ENCODE data around the gene SMAP2.
A peak's percentile ranks its signal among the peaks of the same experiment; 100 is the strongest.
"Not testable (repeated sequence)": the region's sequence is repeated elsewhere in the genome, so short reads cannot be mapped to it uniquely, and the experiment has no call there.

SMAP2 gene

GRCh38 chr1:40372658-40373322 is 737 bp upstream of the SMAP2 start:
- peak; percentile 72 for DNase-seq

GRCh38 chr1:40377512-40377911 is 4.0 kb downstream of the SMAP2 start:
- no peak for DNase-seq

- DNase-seq = no peak
Measured at GRCh38 chr1:40379785-40380452, 6.4 kb downstream of the SMAP2 start.

GRCh38 chr1:40380817-40381216 is 7.3 kb downstream of the SMAP2 start:
- no peak for DNase-seq

- no peak for DNase-seq
Measured at GRCh38 chr1:40381268-40382107, 8.0 kb downstream of the SMAP2 start.

- DNase-seq = no peak
Measured at GRCh38 chr1:40382108-40382460, 8.6 kb downstream of the SMAP2 start.

GRCh38 chr1:40382601-40383000 is 9.1 kb downstream of the SMAP2 start:
- DNase-seq = no peak

GRCh38 chr1:40383095-40383487 is 9.6 kb downstream of the SMAP2 start:
- DNase-seq = peak; percentile 40

GRCh38 chr1:40383488-40384412 is 10.2 kb downstream of the SMAP2 start:
- DNase-seq = no peak

GRCh38 chr1:40384413-40384762 is 10.9 kb downstream of the SMAP2 start:
- no peak for DNase-seq

GRCh38 chr1:40384887-40385286 is 11.4 kb downstream of the SMAP2 start:
- DNase-seq = no peak

- no peak for DNase-seq
Measured at GRCh38 chr1:40385437-40386358, 12.2 kb downstream of the SMAP2 start.

GRCh38 chr1:40386359-40386723 is 12.8 kb downstream of the SMAP2 start:
- no peak for DNase-seq

GRCh38 chr1:40386796-40387195 is 13.3 kb downstream of the SMAP2 start:
- DNase-seq = no peak

GRCh38 chr1:40387381-40388306 is 14.1 kb downstream of the SMAP2 start:
- not testable (repeated sequence) for DNase-seq

- not testable (repeated sequence) for DNase-seq
Measured at GRCh38 chr1:40388456-40389321, 15.2 kb downstream of the SMAP2 start.

- no peak for DNase-seq
Measured at GRCh38 chr1:40389322-40389803, 15.8 kb downstream of the SMAP2 start.

GRCh38 chr1:40389871-40390560 is 16.5 kb downstream of the SMAP2 start:
- no peak for DNase-seq

- DNase-seq = no peak
Measured at GRCh38 chr1:40390857-40391256, 17.3 kb downstream of the SMAP2 start.

Measured in NCI-H82 (cell line).